Measurements from ENCODE around the gene GRN.

The GRN gene

GRCh38 chr17:44352828-44353671 lies 7.9 kb downstream of the GRN start:
- no peak overlapping the region for H3K4me3 ChIP-seq (replicated peaks; ENCODE audit: low read depth, low read length)
- TF ChIP-seq, protein P1, sequence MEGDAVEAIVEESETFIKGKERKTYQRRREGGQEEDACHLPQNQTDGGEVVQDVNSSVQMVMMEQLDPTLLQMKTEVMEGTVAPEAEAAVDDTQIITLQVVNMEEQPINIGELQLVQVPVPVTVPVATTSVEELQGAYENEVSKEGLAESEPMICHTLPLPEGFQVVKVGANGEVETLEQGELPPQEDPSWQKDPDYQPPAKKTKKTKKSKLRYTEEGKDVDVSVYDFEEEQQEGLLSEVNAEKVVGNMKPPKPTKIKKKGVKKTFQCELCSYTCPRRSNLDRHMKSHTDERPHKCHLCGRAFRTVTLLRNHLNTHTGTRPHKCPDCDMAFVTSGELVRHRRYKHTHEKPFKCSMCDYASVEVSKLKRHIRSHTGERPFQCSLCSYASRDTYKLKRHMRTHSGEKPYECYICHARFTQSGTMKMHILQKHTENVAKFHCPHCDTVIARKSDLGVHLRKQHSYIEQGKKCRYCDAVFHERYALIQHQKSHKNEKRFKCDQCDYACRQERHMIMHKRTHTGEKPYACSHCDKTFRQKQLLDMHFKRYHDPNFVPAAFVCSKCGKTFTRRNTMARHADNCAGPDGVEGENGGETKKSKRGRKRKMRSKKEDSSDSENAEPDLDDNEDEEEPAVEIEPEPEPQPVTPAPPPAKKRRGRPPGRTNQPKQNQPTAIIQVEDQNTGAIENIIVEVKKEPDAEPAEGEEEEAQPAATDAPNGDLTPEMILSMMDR (IDR thresholded peaks at IDR 0.05; ENCODE audit: low read length, missing control alignments) = no peak
- no peak for DNase-seq (ENCODE audit: low read depth)

- TF ChIP-seq, protein P1 (IDR thresholded peaks at IDR 0.05; ENCODE audit: low read length, missing control alignments) = no peak
- H3K4me3 ChIP-seq (replicated peaks; ENCODE audit: low read depth, low read length) = no peak overlapping the region
- no peak for DNase-seq (ENCODE audit: low read depth)
These were observed 8.7 kb downstream of the GRN start for GRCh38 chr17:44353672-44354331.

DNA sequence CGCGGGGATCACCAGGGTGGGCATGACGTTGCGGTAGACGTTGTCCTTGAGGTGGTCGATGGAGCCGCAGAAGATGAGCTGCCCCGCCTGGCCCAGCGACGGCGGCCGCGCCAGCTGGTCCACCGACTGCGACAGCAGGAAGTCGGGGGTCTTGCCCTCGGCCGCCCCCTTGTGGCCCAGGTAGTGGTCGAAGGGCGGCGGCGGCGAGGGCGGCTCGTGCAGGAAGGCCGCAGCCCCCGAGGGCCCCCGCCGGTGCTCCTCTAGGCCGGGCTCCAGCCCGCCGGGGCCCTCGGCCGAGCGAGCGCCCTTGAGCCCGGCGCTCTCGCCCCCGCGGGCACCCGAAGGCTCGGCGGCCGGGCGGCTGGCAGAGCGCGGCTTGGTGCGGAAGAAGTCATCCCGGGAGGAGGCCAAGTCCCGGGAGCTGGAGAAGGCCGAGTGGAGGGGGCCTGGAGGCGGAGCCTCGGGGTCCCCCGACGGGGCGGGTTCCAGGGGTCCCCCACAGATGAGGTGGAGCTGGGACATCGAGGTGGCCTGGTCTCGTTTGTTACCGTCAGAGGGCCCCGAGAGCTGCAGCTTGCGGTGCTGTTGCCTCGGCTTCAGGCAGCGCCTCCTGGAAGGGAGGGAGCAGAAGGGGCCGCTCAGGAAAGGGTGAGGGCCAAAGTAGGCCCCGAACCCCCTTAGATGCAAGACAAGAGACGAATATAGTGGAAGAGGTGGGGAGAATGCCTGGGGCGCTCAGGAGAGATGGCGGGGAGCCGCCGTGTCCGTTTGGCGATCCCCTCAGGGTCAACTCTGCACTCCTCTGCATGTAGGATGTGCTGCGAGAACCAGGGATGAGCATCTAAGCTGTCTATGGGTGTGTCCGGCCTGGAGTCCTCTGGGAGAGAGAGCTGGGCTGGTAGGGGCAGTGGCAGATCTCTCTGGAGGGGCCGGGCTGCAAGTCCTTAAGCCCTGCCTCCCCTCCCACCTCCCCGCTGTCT lies 9.8 kb downstream of the GRN start:
- TF ChIP-seq, protein P1 (IDR thresholded peaks at IDR 0.05; ENCODE audit: low read length, missing control alignments) = no peak
- no peak for DNase-seq (ENCODE audit: low read depth)
- no peak overlapping the region for H3K4me3 ChIP-seq (replicated peaks; ENCODE audit: low read depth, low read length)

DNA sequence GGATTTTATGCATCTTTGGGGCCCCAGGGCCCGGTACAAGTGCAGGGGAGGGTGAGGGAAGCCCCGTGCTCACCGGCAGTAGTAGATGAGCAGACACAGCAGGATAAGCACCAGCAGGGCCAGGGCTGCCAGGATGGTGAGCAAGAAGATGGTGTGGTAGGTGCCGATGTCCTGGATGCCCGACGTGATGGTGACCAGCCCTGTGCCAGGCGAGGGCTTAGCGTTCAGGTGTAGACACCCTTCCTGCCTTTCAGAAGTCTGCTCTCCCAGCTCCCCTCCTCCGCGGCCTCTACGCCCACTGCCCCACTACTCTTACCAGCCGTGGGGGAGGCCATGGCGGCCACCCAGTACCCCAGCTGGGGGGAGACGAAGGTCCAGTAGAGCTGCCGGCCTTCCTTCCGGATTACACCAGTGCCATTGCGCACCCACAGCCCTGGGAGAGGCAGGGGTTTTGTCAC lies 10.6 kb downstream of the GRN start:
- DNase-seq (ENCODE audit: low read depth) = no peak
- TF ChIP-seq, protein P1 (IDR thresholded peaks at IDR 0.05; ENCODE audit: low read length, missing control alignments) = no peak
- no peak overlapping the region for H3K4me3 ChIP-seq (replicated peaks; ENCODE audit: low read depth, low read length)

DNA sequence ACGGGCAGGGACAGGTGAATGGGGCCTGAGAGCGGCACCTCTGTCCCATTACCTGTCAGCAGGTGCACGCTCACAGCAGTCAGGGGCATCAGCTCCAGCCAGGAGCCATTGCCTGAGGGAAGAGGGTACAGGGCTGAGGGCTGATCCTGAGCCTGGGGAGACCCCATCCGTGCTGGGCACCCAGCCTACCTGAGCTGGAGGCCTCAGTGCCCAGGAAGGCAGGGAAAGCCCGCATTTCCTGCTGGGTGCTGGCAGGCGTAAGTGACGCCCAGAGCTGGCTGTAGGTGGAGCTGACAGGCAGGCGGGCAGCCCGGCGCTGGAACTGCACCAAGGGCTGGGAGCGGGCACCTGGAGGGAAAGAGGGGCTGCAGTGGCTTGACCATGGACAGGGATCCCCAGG lies 11.1 kb downstream of the GRN start:
- TF ChIP-seq, protein P1 (IDR thresholded peaks at IDR 0.05; ENCODE audit: low read length, missing control alignments) = no peak
- no peak overlapping the region for H3K4me3 ChIP-seq (replicated peaks; ENCODE audit: low read depth, low read length)
- DNase-seq (ENCODE audit: low read depth) = no peak

DNA sequence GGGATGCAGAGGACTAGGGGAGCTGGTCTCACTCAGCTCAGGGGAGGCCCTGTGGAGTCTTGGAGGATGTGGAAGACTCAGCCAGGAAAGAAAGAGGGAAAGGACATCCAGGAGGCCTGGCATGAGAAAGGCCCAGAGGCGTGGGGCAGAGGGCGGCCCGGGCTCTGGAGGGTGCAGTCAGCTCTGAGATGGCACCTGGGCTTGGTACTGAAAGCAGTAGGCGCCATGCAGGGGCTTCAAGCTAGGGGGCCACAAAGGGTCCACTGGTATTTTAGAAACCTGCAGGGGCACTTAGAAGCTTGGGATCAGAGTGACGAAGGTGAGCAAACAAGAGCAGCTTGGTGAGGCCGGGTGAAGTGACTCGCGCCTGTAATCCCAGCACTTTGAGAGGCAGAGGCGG lies 13.0 kb downstream of the GRN start:
- TF ChIP-seq, protein P1 (IDR thresholded peaks at IDR 0.05; ENCODE audit: low read length, missing control alignments) = no peak
- DNase-seq (ENCODE audit: low read depth) = no peak
- no peak overlapping the region for H3K4me3 ChIP-seq (replicated peaks; ENCODE audit: low read depth, low read length)
